Frontal cortex (tissue), 4 donors: ENCODE measurements around the gene SOX30. TPM values are rescaled to one million over a fixed set of nuclear protein-coding genes. Genes with fewer than 3 reads are reported as not detected.

Source experiments
- DNase-seq, 2 donors: peaks; one replicate each; pipeline ENCODE4 v3.0.0; 2012; ENCODE audit warnings: low spot score in 2 of 2
- FAIRE-seq: peaks from 2 replicates; lab custom pipeline; 2012; peaks lifted over from hg19 to GRCh38; lab: Jason Lieb, UNC
- total RNA-seq: library from RNA; depleted of rRNA; stranded (reverse); fragments of >200 nt; gene quantifications from one replicate; pipeline ENCODE4 v1.2.3, GENCODE V29; 2014
- donor health status: control.
- donor health status: control.
- donor health status: control.

Gene SOX30
- total RNA-seq, 1 donor from 2014 or later = under 0.01 TPM

- no peak for FAIRE-seq
Measured at GRCh38 chr5:157611571-157612476, 40.4 kb downstream of the SOX30 start.

DNA sequence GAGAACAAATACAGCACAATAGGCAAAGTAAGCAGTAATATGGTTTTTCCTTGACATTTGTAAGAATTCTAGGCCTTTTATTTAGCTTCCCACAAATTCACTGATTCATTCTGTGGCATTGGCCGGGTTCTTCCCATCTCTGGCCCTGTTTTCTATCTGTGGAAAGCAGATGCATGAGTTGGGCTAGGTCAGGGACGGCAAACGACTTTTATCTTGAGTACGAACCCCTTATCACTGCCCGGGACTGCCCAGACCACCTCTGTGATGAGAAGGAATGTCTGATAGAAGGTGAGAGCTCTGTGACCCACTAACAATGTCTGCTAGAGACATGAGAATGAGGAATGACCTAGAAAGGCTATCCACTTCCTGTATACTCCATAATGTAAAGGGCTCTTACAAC lies 41.2 kb downstream of the SOX30 start:
- FAIRE-seq (no peak), DNase-seq (no peak)

More at GRCh38 chr5:157611571-157612476, 40.4 kb downstream of the SOX30 start:
- DNase-seq = no peak

GRCh38 chr5:157608972-157609565 lies 43.2 kb downstream of the SOX30 start:
- no peak for FAIRE-seq

DNA sequence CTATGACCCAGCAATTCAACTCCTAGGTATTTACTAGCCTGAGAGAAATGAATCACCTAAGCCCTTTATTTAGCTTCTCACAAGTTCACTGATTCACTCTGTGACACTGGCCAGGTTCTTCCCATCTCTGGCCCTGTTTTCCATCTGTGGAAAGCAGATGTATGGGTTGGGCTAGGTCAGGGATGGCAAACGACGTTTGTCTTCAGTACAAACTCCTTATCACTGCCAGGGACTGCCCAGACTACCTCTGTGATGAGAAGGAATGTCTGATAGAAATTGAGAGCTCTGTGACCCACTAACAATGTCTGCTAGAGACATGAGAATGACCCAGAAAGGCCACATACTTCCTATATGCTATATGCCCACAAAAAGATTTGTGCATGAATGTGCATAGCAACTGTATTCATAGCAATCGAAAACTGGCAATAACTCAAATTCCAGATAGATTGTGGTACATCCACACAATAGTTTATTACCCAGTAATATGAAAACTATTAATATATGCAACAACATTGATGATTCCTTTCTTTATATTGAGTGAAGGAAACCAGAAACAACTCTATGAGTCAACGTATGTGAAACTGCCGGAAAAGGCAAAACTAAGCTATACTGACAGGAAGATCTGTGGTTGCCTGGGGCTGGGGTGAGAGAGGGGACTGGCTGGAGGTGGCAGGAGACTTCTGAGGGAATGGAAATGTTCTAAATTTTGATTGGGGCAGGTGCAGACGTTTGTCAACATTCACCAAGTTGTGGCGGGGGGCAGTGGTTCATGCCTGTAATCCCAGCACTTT lies 44.7 kb downstream of the SOX30 start:
- FAIRE-seq (no peak), DNase-seq (no peak)

More at GRCh38 chr5:157608972-157609565, 43.2 kb downstream of the SOX30 start:
- DNase-seq = no peak

DNA sequence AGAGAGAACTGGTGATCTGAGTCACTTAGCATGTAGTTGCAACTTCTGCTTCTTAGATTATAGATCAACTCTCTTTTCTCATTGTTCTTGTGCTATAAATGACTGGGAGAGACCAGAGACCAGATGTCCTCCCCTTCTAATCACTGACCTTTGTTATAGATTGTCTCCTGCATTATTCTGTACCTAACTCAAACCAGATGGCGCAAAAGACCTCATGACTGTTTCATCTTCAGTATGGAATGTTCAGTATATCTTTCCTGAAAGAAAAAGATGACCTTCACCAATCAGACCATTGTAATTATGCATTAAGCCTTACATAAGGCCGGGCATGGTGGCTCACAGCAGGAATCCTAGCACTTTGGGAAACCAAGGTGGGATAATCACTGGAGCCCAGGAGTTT lies 46.2 kb downstream of the SOX30 start:
- FAIRE-seq = no peak
- no peak for DNase-seq

- DNase-seq (no peak), FAIRE-seq (no peak)
Measured at GRCh38 chr5:157603333-157604190, 48.7 kb downstream of the SOX30 start.

DNA sequence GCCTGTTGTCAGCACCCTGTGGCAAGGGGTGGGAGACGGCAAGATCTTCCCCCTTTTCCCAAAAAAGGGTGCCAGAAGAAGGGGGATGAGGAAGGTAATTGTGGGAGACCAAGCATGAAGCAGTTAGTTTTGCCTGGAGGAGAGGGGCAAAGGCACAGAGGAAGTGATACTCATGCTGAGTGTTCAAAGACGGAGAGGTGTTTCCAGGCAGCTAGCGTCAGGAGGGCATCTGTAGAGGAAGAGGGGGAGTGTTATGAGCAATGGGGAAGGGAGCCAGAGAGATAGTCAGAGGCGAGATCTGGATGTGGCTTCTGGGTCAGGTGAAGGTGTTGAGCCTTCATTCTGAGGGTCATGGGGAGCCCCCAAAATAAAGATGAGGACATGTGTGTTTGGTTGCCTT lies 49.7 kb downstream of the SOX30 start:
- no peak for FAIRE-seq
- no peak for DNase-seq

GRCh38 chr5:157600252-157600651 lies 52.0 kb downstream of the SOX30 start:
- no peak for FAIRE-seq
- DNase-seq = no peak

DNA sequence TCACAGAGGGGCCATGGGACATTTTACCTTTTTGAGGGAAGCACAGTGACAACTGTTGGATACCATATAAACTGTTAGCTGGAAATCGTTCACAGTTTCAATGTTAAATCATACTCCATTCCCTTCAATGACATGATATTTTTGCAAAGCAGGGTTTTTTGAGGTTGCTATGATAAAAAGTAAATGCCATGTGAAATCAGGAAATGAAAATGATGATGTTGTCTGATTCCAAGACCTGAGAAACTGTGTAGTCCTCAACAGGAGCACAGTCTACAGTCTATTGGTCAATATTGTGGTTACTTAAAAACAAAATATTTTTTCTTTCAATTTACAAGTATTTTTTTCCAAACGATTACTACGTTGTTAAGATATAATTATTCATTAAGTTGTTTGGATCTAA lies 52.7 kb downstream of the SOX30 start:
- FAIRE-seq (no peak), DNase-seq (no peak)

DNA sequence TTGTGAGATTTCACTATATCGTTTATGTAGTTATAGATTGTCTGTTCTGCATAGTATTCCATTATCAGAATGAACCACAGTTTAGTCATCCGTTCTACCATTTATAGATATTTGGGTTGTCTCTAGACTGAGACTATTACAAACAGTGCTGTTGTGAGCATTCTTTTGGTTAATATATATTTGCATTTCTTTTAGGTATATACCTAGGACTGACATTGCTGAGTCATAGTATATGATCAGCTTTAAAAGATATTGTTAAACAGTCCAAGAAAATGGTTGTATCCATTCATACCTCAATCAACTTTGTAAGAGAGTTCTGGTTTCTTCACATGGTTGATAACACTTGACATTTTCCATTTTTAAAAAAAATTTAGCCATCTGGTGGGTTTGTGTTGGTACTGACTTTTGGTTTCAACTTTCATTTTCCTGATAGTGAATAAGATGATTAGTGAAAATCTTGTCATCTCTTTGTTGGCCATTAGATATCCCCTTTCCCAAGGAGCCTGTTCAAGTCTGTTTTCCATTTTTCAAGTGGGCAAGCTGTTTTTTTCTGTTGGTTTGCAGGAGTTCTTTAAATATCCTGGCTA lies 53.8 kb downstream of the SOX30 start:
- DNase-seq (no peak), FAIRE-seq (no peak)

DNA sequence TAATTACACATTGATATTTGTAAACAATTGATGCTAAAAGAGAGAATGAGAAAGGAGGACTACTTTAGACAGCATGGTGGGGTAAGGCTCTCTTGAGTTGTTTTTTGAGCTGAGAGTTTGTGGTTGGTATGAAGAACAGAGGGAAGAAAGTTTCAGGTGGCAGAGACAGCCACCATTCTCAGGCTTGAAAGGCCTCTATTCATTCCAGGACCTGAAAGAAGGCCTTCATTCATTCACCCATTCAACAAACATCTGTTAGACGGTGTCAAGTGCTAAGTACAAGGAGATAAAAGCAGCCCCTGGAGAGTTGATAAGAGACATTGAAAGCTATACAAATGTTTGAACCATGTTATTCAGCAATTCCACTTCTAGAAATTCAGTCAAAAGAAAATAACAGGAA lies 55.0 kb downstream of the SOX30 start:
- no peak for FAIRE-seq
- no peak for DNase-seq

DNA sequence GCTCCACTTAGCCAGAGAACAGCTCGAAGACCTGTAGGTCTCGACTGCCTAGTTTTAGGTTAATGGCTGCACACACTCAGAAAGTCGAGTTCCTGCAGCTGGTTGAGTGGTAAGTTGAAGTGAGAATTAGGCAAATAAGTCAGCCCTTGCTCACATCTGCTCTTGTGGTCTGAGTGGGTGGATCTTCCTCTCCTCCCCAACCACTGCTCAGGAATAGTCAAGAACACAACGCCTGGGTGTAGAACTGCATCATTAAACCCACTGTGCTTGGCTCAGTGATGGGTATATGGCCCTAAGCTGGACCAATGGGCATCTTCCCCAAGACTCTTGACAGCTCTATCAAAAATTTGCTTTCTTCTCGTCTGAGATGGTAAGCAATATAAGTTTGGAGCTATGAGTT lies 55.8 kb downstream of the SOX30 start:
- no peak for DNase-seq
- no peak for FAIRE-seq

GRCh38 chr5:157594675-157595459 lies 57.4 kb downstream of the SOX30 start:
- DNase-seq = no peak
- FAIRE-seq = no peak

DNA sequence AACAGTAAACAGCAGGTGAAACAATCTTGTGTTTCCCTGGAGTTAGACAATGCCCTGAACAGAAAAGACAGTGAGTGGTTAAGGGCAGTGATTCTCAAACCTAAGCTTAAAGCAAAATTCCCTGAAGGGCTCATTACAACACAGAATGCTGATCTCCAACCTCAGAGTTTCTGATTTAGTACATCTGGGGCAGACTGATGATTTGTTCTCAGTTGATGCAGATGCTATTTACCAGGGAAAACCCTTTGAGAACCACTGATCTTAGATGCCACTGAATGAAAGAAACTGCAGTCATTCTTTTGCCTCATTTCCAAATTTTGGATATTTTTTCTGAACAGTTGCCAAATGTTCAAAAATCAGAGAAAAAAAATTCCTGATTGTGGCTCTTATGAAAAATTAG lies 58.0 kb downstream of the SOX30 start:
- FAIRE-seq = no peak
- DNase-seq = no peak

GRCh38 chr5:157593052-157593757 lies 59.0 kb downstream of the SOX30 start:
- DNase-seq (no peak), FAIRE-seq (no peak)

DNA sequence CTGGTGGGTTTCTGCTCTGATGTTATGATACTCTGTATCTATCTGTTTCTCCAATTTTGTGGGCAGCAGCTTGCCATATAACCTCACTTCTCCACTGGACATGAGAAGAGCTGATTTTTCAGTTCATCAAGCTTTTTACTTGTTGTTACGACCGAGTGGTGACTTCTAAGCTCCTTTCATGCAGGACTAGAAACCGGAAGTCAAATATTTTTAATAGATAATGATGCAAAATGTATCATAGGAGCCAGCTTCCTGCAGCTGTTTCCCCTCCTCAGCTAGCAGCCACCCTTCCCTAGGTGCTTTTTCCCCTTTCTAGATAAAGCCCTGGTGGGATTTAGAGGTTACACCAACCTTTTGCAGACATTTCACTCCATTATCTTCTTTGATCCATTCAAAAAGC lies 59.6 kb downstream of the SOX30 start:
- FAIRE-seq (no peak), DNase-seq (no peak)

- DNase-seq (no peak), FAIRE-seq (no peak)
Measured at GRCh38 chr5:157590478-157590877, 61.8 kb downstream of the SOX30 start.

DNA sequence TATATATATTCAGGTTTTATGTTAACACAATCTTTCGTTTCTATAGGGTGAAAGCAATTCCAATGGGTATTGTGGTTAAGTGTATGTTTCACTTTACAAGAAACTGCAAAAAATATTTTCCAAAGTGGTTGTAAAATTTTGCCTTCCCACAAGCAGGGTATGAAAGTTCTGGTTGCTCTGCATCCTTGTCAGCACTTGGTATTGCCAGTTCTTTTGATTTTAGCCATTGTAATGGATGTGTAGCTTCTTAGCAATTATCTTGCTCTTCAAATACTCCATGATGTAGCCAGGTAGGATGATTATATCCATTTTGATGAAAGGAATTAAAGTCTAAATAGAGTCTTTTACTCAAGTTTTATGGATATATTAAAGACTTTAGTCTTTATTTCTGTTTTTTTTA lies 67.6 kb downstream of the SOX30 start:
- FAIRE-seq = no peak

More for the DNA sequence above, 67.6 kb downstream of the SOX30 start:
- no peak for DNase-seq
